Measurements from ENCODE around the gene AFAP1L2. TPM values are rescaled to one million over a fixed set of nuclear protein-coding genes. Genes with fewer than 3 reads are reported as not detected.

AFAP1L2 gene
- total RNA-seq, 2 experiments from 2014 or later = 2.3 to 8.6 TPM

DNA sequence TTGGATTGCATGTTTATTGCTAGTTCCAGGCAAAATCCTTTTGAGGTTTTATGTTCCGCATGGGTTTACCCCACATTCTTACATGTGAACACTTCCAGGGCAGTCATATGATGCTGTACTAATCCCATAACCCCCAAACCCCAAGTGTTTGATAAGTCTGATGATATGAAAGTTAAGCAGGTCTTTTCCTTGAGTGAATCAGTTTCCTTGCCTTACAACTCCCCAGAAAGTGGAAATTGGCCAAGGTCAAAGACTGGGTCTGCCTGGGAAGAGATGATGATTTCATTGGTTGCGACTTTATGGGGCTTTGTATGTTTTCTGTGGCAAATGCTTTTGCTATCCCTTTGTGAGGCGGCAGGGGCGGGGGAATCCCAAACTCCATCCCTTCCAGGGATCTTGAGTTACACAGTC lies 24.7 kb downstream of the AFAP1L2 start:
- Histone ChIP-seq H3K4me1 (ENCODE audit: insufficient read depth, low read length, poor library complexity, severe bottlenecking) (no peaks in the 10 kb centered on the region), H3K27ac (ENCODE audit: low read depth, low read length, poor library complexity, severe bottlenecking) (no peak overlapping the region), H4K20me1 (ENCODE audit: insufficient read depth, low read length) (no peaks in the 10 kb centered on the region), H3K9me2 (ENCODE audit: insufficient read depth, low read length) (no peaks in the 10 kb centered on the region), H3K4me2 (ENCODE audit: low read length) (no peak overlapping the region), H2AFZ (ENCODE audit: low read length) (no peak overlapping the region), H3K36me3 (ENCODE audit: insufficient read depth, low read length) (no peaks in the 10 kb centered on the region), H3K4me3 (ENCODE audit: low read depth, low read length, poor library complexity, severe bottlenecking) (no peak overlapping the region), H3K79me2 (ENCODE audit: insufficient read depth, low read depth, low read length) (no peaks in the 10 kb centered on the region), H3K9me3 (ENCODE audit: low read length) (no peaks in the 10 kb centered on the region)
- BruUV-seq (replicated peaks) = no TSS peak
- ChIA-PET CTCF (ENCODE audit: unreplicated experiment) (no interaction called here), POLR2A (no interaction called here)
- DNase-seq (ENCODE audit: low spot score) = no peak
- no peak for TF ChIP-seq EZH2phosphoT487 (IDR thresholded peaks at IDR 0.05; ENCODE audit: borderline replicate concordance, low read depth, low read length)
- TF ChIP-seq, protein P1, sequence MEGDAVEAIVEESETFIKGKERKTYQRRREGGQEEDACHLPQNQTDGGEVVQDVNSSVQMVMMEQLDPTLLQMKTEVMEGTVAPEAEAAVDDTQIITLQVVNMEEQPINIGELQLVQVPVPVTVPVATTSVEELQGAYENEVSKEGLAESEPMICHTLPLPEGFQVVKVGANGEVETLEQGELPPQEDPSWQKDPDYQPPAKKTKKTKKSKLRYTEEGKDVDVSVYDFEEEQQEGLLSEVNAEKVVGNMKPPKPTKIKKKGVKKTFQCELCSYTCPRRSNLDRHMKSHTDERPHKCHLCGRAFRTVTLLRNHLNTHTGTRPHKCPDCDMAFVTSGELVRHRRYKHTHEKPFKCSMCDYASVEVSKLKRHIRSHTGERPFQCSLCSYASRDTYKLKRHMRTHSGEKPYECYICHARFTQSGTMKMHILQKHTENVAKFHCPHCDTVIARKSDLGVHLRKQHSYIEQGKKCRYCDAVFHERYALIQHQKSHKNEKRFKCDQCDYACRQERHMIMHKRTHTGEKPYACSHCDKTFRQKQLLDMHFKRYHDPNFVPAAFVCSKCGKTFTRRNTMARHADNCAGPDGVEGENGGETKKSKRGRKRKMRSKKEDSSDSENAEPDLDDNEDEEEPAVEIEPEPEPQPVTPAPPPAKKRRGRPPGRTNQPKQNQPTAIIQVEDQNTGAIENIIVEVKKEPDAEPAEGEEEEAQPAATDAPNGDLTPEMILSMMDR (conservative IDR thresholded peaks at IDR 0.05; ENCODE audit: low read length) = no peak
- intact Hi-C loops (cut with micrococcal nuclease; ENCODE audit: unreplicated experiment) = no loop called here

DNA sequence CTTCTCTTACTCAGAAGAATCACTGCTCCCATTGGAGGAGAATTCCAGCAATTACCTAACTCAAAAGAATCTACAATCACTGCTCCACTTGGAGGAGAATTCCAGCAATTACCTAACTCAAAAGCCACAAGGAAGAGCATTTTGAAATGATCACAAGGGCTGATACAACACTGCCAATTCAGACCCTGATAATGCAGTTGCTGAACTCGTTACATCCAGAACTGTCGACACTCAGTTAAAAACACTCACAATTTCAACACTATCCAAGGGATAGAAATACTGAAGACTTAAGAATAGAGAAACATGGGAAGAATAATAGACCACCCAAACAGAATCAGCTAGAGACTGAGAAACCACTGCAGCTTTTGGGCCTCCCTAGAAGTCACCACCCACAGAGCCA lies 27.8 kb downstream of the AFAP1L2 start:
- Histone ChIP-seq H3K36me3 (ENCODE audit: insufficient read depth, low read length) (no peaks in the 10 kb centered on the region), H4K20me1 (ENCODE audit: insufficient read depth, low read length) (no peaks in the 10 kb centered on the region), H3K4me1 (ENCODE audit: insufficient read depth, low read length, poor library complexity, severe bottlenecking) (no peaks in the 10 kb centered on the region), H3K9me3 (ENCODE audit: low read length) (no peaks in the 10 kb centered on the region), H2AFZ (ENCODE audit: low read length) (no peak overlapping the region), H3K79me2 (ENCODE audit: insufficient read depth, low read depth, low read length) (no peaks in the 10 kb centered on the region), H3K4me3 (ENCODE audit: low read depth, low read length, poor library complexity, severe bottlenecking) (no peak overlapping the region), H3K27ac (ENCODE audit: low read depth, low read length, poor library complexity, severe bottlenecking) (no peak overlapping the region), H3K4me2 (ENCODE audit: low read length) (no peak overlapping the region), H3K9me2 (ENCODE audit: insufficient read depth, low read length) (no peaks in the 10 kb centered on the region)
- intact Hi-C loops (cut with micrococcal nuclease; ENCODE audit: unreplicated experiment) = no loop called here
- CTCF ChIA-PET (ENCODE audit: unreplicated experiment) = no interaction called here
- POLR2A ChIA-PET = interaction anchor here (0.7 to 0.9 kb wide), 2 partner anchors 16 to 293 kb away, joined by 3 read pairs; no protein-coding TSS in a partner anchor
- BruUV-seq (replicated peaks) = no TSS peak
- no peak for DNase-seq (ENCODE audit: low spot score)
- TF ChIP-seq, protein P1 (conservative IDR thresholded peaks at IDR 0.05; ENCODE audit: low read length) = no peak
- TF ChIP-seq EZH2phosphoT487 (IDR thresholded peaks at IDR 0.05; ENCODE audit: borderline replicate concordance, low read depth, low read length) = no peak

DNA sequence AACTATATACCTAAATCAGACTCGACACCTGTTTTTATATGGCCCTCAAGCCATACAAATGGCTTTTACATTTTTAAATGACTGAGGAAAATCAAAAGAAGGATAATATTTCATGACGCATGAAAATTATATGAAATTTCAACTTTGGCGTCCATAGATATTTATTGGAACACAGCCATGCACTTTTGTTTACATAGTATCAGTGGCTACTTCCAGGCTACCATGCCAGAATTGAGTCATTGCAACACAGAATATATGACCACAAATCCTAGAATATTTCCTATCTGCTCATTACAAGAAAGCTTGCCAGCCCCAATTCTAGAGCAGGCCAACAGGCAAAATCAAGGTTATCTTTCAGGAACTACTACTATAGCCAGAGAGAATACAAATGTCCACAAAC lies 29.3 kb downstream of the AFAP1L2 start:
- BruUV-seq (replicated peaks) = no TSS peak
- Histone ChIP-seq H3K9me2 (ENCODE audit: insufficient read depth, low read length) (no peaks in the 10 kb centered on the region), H3K9me3 (ENCODE audit: low read length) (no peaks in the 10 kb centered on the region), H3K79me2 (ENCODE audit: insufficient read depth, low read depth, low read length) (no peaks in the 10 kb centered on the region), H3K4me2 (ENCODE audit: low read length) (no peak overlapping the region), H3K4me3 (ENCODE audit: low read depth, low read length, poor library complexity, severe bottlenecking) (no peak overlapping the region), H3K4me1 (ENCODE audit: insufficient read depth, low read length, poor library complexity, severe bottlenecking) (no peaks in the 10 kb centered on the region), H4K20me1 (ENCODE audit: insufficient read depth, low read length) (no peaks in the 10 kb centered on the region), H3K27ac (ENCODE audit: low read depth, low read length, poor library complexity, severe bottlenecking) (no peak overlapping the region), H3K36me3 (ENCODE audit: insufficient read depth, low read length) (no peaks in the 10 kb centered on the region), H2AFZ (ENCODE audit: low read length) (no peak overlapping the region)
- no peak for DNase-seq (ENCODE audit: low spot score)
- intact Hi-C loops (cut with micrococcal nuclease; ENCODE audit: unreplicated experiment) = no loop called here
- TF ChIP-seq, protein P1 (conservative IDR thresholded peaks at IDR 0.05; ENCODE audit: low read length) = no peak
- no peak for TF ChIP-seq EZH2phosphoT487 (IDR thresholded peaks at IDR 0.05; ENCODE audit: borderline replicate concordance, low read depth, low read length)
- CTCF ChIA-PET (ENCODE audit: unreplicated experiment) = interaction anchor here (1.3 kb wide), 1 partner anchor 12 kb away, joined by 4 read pairs; no protein-coding TSS in a partner anchor
- POLR2A ChIA-PET = no interaction called here
